ENCODE data around the gene E2F4.

DNA sequence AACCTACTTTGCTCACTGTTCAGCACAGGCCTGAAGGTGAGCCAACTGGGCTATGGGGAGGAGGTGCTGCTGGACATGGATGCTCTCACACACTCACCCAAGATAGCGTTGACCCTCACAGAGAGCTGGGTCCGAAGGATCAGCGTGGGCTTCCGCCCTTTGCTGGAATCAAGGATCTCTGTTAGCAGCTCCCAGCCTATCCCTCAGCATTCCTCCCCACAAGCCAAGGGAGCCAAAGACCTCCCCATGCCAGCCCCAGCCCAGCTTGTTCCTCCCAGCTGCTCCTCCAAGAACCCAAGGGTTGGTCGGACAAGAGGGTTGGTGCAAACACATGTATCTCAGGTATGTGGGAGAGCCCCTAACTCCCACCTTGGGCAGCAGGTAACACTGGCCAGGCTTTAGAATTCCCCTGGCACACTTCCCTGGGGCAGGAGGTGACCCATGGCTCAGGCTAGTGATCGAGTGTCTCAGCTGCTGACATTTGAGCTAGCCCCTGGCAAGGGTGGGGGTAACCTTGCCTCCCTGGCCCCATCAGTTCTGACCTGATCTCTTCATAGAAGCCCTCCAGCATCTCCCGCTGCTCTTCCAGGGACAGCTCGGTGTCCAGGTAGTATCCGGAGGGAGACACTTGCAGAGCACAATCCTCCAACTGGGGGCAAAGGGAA lies 47.0 kb downstream of the E2F4 start:
- TF ChIP-seq, protein P1, sequence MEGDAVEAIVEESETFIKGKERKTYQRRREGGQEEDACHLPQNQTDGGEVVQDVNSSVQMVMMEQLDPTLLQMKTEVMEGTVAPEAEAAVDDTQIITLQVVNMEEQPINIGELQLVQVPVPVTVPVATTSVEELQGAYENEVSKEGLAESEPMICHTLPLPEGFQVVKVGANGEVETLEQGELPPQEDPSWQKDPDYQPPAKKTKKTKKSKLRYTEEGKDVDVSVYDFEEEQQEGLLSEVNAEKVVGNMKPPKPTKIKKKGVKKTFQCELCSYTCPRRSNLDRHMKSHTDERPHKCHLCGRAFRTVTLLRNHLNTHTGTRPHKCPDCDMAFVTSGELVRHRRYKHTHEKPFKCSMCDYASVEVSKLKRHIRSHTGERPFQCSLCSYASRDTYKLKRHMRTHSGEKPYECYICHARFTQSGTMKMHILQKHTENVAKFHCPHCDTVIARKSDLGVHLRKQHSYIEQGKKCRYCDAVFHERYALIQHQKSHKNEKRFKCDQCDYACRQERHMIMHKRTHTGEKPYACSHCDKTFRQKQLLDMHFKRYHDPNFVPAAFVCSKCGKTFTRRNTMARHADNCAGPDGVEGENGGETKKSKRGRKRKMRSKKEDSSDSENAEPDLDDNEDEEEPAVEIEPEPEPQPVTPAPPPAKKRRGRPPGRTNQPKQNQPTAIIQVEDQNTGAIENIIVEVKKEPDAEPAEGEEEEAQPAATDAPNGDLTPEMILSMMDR (conservative IDR thresholded peaks at IDR 0.05; ENCODE audit: low read depth, low read length): no peak
- no peak for TF ChIP-seq EZH2phosphoT487 (IDR thresholded peaks at IDR 0.05; ENCODE audit: borderline replicate concordance, low read length)
- no peak for TF ChIP-seq EZH2 (IDR thresholded peaks at IDR 0.05; ENCODE audit: low read length, unreplicated experiment)
